Osteoblast (primary cell): Measurements from ENCODE around the gene SNRK. TPM values are rescaled to one million over a fixed set of nuclear protein-coding genes. Genes with fewer than 3 reads are reported as not detected.

Source experiments
- DNase-seq: peaks from one replicate; pipeline ENCODE4 v3.0.0; 2011; ENCODE audit warnings: low spot score, mixed read lengths; ENCODE audit not compliant: insufficient read length; ENCODE audit errors: missing footprints
- H2AFZ ChIP-seq: 2 replicates; pipeline ENCODE4 v1.6.0; 2011; ENCODE audit warnings: mild to moderate bottlenecking, low read length
- H3K27ac ChIP-seq: 2 replicates; pipeline ENCODE4 v1.5.1; 2011; ENCODE audit warnings: mild to moderate bottlenecking, low read depth, low read length, moderate library complexity
- H3K27me3 ChIP-seq: 2 replicates; pipeline ENCODE4 v1.6.0; 2012; ENCODE audit warnings: mild to moderate bottlenecking, control low read depth, inconsistent platforms, low read length, moderate library complexity; ENCODE audit not compliant: insufficient read depth
- H3K36me3 ChIP-seq: 2 replicates; pipeline ENCODE4 v1.5.1; 2011; ENCODE audit warnings: mild to moderate bottlenecking, low read length, control low read depth, moderate library complexity; ENCODE audit not compliant: insufficient read depth
- H3K4me1 ChIP-seq: 2 replicates; pipeline ENCODE4 v1.5.1; 2011; ENCODE audit warnings: mild to moderate bottlenecking, low read length, control low read depth, moderate library complexity; ENCODE audit not compliant: insufficient read depth
- H3K4me2 ChIP-seq: 2 replicates; pipeline ENCODE4 v1.6.0; 2011; ENCODE audit warnings: mild to moderate bottlenecking, low read length; ENCODE audit not compliant: insufficient read depth
- H3K4me3 ChIP-seq: fragments of 200-600 bp; sonication (generic); 3 replicates; pipeline ENCODE4 v1.5.1; 2012; ENCODE audit warnings: mild to moderate bottlenecking, low read length, inconsistent platforms; ENCODE audit not compliant: insufficient read depth
- H3K79me2 ChIP-seq: 2 replicates; pipeline ENCODE4 v1.6.0; 2012; ENCODE audit warnings: mild to moderate bottlenecking, low read length, control low read depth, inconsistent platforms; ENCODE audit not compliant: insufficient read depth
- H3K9me3 ChIP-seq: 2 replicates; pipeline ENCODE4 v1.5.1; 2011; ENCODE audit warnings: low read depth, low read length, control low read depth
- H4K20me1 ChIP-seq: 2 replicates; pipeline ENCODE4 v1.6.0; 2012; ENCODE audit warnings: mild to moderate bottlenecking, low read length, control low read depth; ENCODE audit not compliant: insufficient read depth
- CTCF ChIP-seq: IDR thresholded peaks from 2 replicates; pipeline ENCODE4 v1.5.1; 2011; ENCODE audit warnings: mild to moderate bottlenecking, low read depth, low read length, moderate library complexity; ENCODE audit errors: extremely low read depth
- total RNA-seq: library from RNA; depleted of rRNA; stranded (reverse); fragments of >200 nt; gene quantifications from 2 replicates; pipeline ENCODE4 v1.2.3, GENCODE V29; 2012

Gene SNRK
- total RNA-seq, 1 donor, result 26.1 TPM

- Histone ChIP-seq H4K20me1 (no peaks in the 10 kb centered on the region), H3K27ac (no peak overlapping the region), H3K27me3 (no peaks in the 10 kb centered on the region), H3K4me3 (no peak overlapping the region), H3K4me2 (no peak overlapping the region), H2AFZ (no peak overlapping the region), H3K4me1 (peaks cover 15% of the 10 kb centered on the region), H3K79me2 (peaks cover 3% of the 10 kb centered on the region), H3K36me3 (peaks cover 54% of the 10 kb centered on the region), H3K9me3 (peaks cover 3% of the 10 kb centered on the region)
- TF ChIP-seq CTCF, result no peak
- no peak for DNase-seq
These were observed 57.5 kb downstream of the SNRK start for GRCh38 chr3:43343815-43344214.

- Histone ChIP-seq H3K4me2 (no peak overlapping the region), H3K9me3 (no peaks in the 10 kb centered on the region), H3K27me3 (no peaks in the 10 kb centered on the region), H3K4me3 (no peak overlapping the region), H4K20me1 (no peaks in the 10 kb centered on the region), H3K79me2 (peaks cover 3% of the 10 kb centered on the region), H3K27ac (no peak overlapping the region), H3K4me1 (peaks cover 15% of the 10 kb centered on the region), H3K36me3 (peaks cover 59% of the 10 kb centered on the region), H2AFZ (no peak overlapping the region)
- no peak for TF ChIP-seq CTCF
- DNase-seq, result no peak
These were observed 58.2 kb downstream of the SNRK start for GRCh38 chr3:43344520-43344919.

GRCh38 chr3:43345246-43345645, 58.9 kb downstream of the SNRK start:
- Histone ChIP-seq H3K4me3 (no peak overlapping the region), H4K20me1 (no peaks in the 10 kb centered on the region), H2AFZ (no peak overlapping the region), H3K79me2 (peaks cover under 1% of the 10 kb centered on the region), H3K9me3 (no peaks in the 10 kb centered on the region), H3K36me3 (peaks cover 60% of the 10 kb centered on the region), H3K27ac (peak overlapping the region; percentile 3), H3K27me3 (no peaks in the 10 kb centered on the region), H3K4me2 (no peak overlapping the region), H3K4me1 (peaks cover 15% of the 10 kb centered on the region)
- TF ChIP-seq CTCF, result no peak
- no peak for DNase-seq

- Histone ChIP-seq H3K9me3 (no peaks in the 10 kb centered on the region), H3K4me2 (no peak overlapping the region), H3K27me3 (no peaks in the 10 kb centered on the region), H3K4me1 (peaks cover 15% of the 10 kb centered on the region), H3K27ac (peak overlapping the region; percentile 3), H3K36me3 (peaks cover 54% of the 10 kb centered on the region), H3K79me2 (no peaks in the 10 kb centered on the region), H2AFZ (no peak overlapping the region), H3K4me3 (no peak overlapping the region), H4K20me1 (no peaks in the 10 kb centered on the region)
- no peak for DNase-seq
- TF ChIP-seq CTCF, result no peak
These were observed 59.5 kb downstream of the SNRK start for GRCh38 chr3:43345877-43346276.
